Fibroblast of skin of back (primary cell): Measurements from ENCODE around the gene CYREN. TPM values are rescaled to one million over a fixed set of nuclear protein-coding genes. Genes with fewer than 3 reads are reported as not detected.
"Not testable (repeated sequence)": the region's sequence is repeated elsewhere in the genome, so short reads cannot be mapped to it uniquely, and the experiment has no call there.

Experiments
- DNase-seq: peaks from one replicate; pipeline ENCODE4 v3.0.0-alpha.2; 2013
- polyA plus RNA-seq, 2 experiments: library from polyadenylated mRNA; unstranded; fragments of 120-200 nt; gene quantifications; one replicate each; pipeline ENCODE4 v1.2.1, GENCODE V29; 2013; ENCODE audit not compliant: insufficient read length in 2 of 2

CYREN gene, protein sequence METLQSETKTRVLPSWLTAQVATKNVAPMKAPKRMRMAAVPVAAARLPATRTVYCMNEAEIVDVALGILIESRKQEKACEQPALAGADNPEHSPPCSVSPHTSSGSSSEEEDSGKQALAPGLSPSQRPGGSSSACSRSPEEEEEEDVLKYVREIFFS
- polyA plus RNA-seq (2013, experiment 1 of 2; ENCODE audit: insufficient read length) = 30.4 TPM
- 14.9 TPM for polyA plus RNA-seq (2013, experiment 2 of 2; ENCODE audit: insufficient read length)

GRCh38 chr7:135170274-135170997 is at the start of gene CYREN:
Gene CYREN (minus strand): TSS chr7:135170707. CDS start chr7:135168922, 1,785 bp downstream.
- peak; percentile 95 for DNase-seq

GRCh38 chr7:135217645-135218509 is 47.4 kb upstream of the CYREN start:
- DNase-seq = no peak

GRCh38 chr7:135215698-135216097 is 45.2 kb upstream of the CYREN start:
- DNase-seq = no peak

GRCh38 chr7:135215180-135215579 is 44.7 kb upstream of the CYREN start:
- DNase-seq = no peak

GRCh38 chr7:135213831-135214230 is 43.3 kb upstream of the CYREN start:
- DNase-seq = no peak

DNA sequence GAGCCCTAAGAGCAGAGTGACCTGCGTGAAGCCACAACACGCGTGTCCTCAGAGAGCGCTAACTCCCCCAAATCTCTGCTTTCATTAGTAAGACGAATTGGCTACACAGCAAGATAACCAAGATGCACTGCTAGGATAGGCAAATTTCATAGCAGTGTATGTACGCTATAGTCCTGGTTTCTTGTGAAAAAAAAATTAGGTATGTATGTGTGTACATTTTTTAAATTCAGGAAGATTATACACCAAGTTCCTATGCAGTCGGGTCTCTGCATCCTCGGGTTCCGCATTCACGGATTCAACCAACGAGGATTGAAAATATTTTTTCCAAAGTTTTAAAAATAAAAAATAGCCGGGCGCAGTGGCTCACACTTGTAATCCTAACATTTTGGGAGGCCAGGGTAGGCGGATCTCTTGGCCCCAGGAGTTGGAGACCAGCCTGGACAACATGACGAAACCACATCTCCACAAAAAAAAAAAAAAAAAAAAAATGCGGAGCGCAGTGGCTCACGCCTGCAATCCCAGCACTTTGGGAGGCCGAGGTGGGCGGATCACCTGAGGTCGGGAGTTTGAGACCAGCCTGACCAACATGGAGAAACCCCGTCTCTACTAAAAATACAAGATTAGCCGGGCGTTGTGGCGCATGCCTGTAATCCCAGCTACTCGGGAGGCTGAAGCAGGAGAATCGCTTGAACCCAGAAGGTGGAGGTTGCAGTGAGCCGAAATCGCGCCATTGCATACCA is 41.6 kb upstream of the CYREN start:
- DNase-seq = not testable (repeated sequence)

GRCh38 chr7:135211179-135211945 is 40.9 kb upstream of the CYREN start, which contains the start of gene WDR91:
Gene WDR91 (minus strand): TSS chr7:135211526. CDS start chr7:135211502, 24 bp downstream.
- peak; percentile 89 for DNase-seq

- peak; percentile 25 for DNase-seq
Measured at GRCh38 chr7:135210888-135211178, 40.3 kb upstream of the CYREN start.

- DNase-seq = no peak
Measured at GRCh38 chr7:135209225-135209834, 38.8 kb upstream of the CYREN start.

GRCh38 chr7:135208102-135208793 is 37.7 kb upstream of the CYREN start:
- DNase-seq = no peak

DNA sequence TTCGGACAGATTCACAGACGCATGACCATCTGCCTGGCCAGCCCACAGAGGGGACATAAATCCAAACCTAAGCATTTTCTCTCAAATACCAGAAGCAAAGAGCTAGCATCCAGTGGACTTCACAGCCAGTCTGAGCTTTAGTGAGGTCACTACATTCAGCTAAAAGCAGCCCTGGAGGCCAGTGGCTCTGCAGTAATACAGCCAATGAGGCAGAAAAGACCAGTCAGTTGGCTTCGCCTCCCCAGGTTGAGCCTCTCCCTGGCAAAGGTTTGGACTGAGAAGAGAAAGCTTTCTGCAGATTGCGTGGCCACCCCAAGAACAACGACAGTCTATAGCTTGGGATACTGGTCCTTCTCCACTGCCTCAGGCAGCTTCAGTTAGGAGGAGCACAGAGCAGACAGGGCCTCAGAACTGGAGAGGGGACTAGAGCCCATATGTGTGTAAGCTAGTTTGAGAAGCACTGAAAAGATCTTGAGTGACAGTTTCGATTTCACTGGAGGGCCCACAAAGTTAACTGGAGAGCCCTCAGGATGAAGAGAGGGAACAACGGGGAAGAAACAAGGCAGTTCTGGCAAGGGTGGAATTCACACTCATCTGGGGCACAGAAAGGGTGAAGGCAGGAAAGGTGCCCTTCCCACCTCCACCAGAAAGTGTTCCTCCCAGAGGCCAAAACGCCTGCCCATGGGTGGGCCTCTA is 37.0 kb upstream of the CYREN start:
- DNase-seq = no peak

DNA sequence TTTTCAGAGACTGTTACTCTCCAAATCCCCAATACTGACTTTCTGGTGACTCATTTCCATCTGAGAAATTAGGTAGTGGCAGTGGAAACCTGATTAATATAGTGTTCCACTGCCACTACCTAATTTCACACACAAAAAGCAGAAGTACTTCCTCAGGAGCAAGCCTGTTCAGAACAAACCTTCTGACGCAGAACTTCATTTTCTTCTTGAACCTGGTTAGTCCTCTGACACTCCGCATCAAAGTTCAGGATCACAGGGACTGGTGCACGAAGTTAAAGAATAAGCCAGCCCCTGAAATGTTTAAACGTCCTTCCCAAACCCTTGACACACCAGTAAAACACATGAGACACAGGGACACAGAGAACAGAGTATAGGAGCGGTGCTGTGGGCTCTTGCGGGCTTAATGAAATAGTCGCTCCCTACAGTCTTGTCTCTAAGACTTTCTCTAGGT is 36.5 kb upstream of the CYREN start:
- DNase-seq = no peak

- DNase-seq = no peak
Measured at GRCh38 chr7:135205850-135206249, 35.3 kb upstream of the CYREN start.

GRCh38 chr7:135204876-135205275 is 34.4 kb upstream of the CYREN start:
- DNase-seq = no peak

DNA sequence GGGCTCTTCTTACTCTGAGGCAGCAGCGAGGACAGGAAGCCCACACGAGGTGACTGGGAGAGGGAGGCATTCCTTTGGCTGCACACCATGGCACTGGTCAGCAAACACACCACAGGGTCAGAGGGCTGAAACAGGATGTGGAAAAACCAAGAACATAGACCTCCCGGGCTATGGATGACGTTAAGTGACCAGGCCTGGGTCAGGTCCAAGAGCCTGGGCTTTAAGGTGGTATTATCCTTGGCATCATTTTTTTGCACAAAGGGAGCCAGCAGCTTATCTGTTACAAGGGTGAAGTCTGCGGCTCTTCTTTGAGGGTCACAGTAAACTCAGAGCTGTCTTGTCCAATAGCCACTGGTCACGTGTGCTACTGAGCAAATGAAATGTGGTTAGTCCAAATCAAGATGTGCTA is 33.8 kb upstream of the CYREN start:
- DNase-seq = no peak

GRCh38 chr7:135201350-135201749 is 30.8 kb upstream of the CYREN start:
- no peak for DNase-seq

- no peak for DNase-seq
Measured at GRCh38 chr7:135200821-135201331, 30.4 kb upstream of the CYREN start.

- no peak for DNase-seq
Measured at GRCh38 chr7:135199439-135199838, 28.9 kb upstream of the CYREN start.

GRCh38 chr7:135197906-135198655 is 27.6 kb upstream of the CYREN start:
- DNase-seq = no peak
